Measurements from ENCODE around the gene PHF21A. TPM values are rescaled to one million over a fixed set of nuclear protein-coding genes. Genes with fewer than 3 reads are reported as not detected.
A peak's percentile ranks its signal among the peaks of the same experiment; 100 is the strongest.

The PHF21A gene
- total RNA-seq, 1 donor from 2014 or later = 71.1 TPM

DNA sequence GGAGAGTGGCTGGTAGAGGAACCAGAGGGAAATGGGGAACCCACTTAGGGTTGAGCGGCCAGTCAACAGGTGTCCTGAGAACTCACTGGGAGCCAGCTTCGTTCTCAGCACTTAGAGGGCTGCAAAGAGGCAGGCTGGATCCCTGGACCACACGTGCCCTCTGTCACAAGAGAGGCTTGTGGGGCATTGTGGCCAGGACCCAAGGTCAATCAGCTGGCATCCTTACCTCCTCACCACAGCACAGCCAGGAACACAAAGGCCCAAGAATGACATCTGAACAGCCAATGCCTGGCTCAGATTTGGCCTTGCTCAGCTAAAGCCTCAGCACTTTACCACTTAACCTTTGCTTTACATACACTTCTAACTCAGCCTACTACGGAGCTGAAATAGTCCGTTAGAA, 228.4 kb downstream of the PHF21A start:
- Mint-ChIP-seq H3K27ac (ENCODE audit: unreplicated experiment) (peak overlapping the region; percentile 79), H3K4me1 (ENCODE audit: low read depth, unreplicated experiment) (peaks cover 72% of the 10 kb centered on the region), H3K27me3 (ENCODE audit: unreplicated experiment) (peaks cover 25% of the 10 kb centered on the region), H3K4me3 (ENCODE audit: unreplicated experiment) (peak overlapping the region; percentile 58), H3K9me3 (ENCODE audit: unreplicated experiment) (peaks cover 10% of the 10 kb centered on the region), H3K36me3 (ENCODE audit: unreplicated experiment) (no peaks in the 10 kb centered on the region)
- TF ChIP-seq, protein P1, sequence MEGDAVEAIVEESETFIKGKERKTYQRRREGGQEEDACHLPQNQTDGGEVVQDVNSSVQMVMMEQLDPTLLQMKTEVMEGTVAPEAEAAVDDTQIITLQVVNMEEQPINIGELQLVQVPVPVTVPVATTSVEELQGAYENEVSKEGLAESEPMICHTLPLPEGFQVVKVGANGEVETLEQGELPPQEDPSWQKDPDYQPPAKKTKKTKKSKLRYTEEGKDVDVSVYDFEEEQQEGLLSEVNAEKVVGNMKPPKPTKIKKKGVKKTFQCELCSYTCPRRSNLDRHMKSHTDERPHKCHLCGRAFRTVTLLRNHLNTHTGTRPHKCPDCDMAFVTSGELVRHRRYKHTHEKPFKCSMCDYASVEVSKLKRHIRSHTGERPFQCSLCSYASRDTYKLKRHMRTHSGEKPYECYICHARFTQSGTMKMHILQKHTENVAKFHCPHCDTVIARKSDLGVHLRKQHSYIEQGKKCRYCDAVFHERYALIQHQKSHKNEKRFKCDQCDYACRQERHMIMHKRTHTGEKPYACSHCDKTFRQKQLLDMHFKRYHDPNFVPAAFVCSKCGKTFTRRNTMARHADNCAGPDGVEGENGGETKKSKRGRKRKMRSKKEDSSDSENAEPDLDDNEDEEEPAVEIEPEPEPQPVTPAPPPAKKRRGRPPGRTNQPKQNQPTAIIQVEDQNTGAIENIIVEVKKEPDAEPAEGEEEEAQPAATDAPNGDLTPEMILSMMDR (IDR thresholded peaks at IDR 0.05; ENCODE audit: partially characterized antibody, unreplicated experiment) = no peak
- DNase-seq = peak; percentile 13

DNA sequence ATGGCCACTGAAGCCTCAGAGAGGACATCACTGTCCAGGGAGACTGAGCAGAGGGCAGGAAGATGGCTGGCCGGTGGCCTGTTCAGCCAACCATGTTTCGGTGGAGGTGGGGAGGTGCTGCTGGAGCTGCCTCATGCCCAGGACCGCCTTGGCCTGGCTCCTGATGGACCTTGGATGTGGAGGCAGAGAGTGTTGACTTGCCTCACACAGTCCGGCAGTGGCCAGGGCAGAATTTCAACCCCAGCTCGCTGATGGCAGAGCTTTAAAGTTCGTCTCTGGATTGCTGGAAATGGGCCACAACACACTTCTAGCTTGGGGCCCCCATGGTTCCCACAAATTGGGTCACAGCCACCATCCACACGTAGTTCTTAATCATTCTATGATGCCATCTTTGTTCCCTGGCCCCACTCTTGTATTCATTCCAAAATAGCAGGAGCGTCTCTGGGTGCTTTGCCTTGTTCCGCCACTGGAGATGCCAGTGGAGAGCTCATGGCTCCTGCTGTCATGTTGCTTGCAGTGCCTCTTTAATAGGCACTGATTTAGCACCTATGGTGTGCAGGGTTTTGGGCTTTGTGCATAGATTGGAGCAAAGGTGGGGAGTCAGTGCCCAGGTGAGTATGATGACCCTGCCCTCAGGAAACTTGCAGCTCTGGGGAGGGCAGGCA, 230.2 kb downstream of the PHF21A start:
- Mint-ChIP-seq H3K27ac (ENCODE audit: unreplicated experiment) (no peak overlapping the region), H3K4me1 (ENCODE audit: low read depth, unreplicated experiment) (peaks cover 69% of the 10 kb centered on the region), H3K4me3 (ENCODE audit: unreplicated experiment) (peak overlapping the region; percentile 68), H3K9me3 (ENCODE audit: unreplicated experiment) (peaks cover 14% of the 10 kb centered on the region), H3K36me3 (ENCODE audit: unreplicated experiment) (no peaks in the 10 kb centered on the region), H3K27me3 (ENCODE audit: unreplicated experiment) (peaks cover 24% of the 10 kb centered on the region)
- peak; percentile 11 for DNase-seq
- TF ChIP-seq, protein P1 (IDR thresholded peaks at IDR 0.05; ENCODE audit: partially characterized antibody, unreplicated experiment) = no peak

DNA sequence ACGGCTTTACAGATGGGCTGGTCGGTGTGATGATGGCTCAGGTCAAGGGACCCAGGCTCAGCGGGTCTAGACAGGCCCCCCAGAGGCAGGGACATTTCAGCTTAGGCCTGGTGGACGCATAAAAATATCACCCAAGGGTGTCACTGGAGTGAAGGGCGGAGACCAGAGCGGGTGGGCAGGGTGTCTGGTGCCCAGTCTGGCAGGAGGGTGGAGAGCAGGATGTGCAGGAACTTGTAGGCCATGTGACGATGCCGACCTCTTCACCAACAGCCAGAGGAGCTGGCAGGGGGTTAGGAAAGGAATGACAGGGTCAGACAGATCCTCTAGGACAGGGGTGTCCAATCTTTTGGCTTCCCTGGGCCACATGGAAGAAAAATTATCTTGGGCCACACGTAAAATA, 231.3 kb downstream of the PHF21A start:
- H3K9me3 Mint-ChIP-seq (ENCODE audit: unreplicated experiment) = peaks cover 16% of the 10 kb centered on the region
- H3K4me1 Mint-ChIP-seq (ENCODE audit: low read depth, unreplicated experiment) = peaks cover 65% of the 10 kb centered on the region
- peaks cover 25% of the 10 kb centered on the region for H3K27me3 Mint-ChIP-seq (ENCODE audit: unreplicated experiment)
- H3K27ac Mint-ChIP-seq (ENCODE audit: unreplicated experiment) = no peak overlapping the region
- no peaks in the 10 kb centered on the region for H3K36me3 Mint-ChIP-seq (ENCODE audit: unreplicated experiment)
- TF ChIP-seq, protein P1 (IDR thresholded peaks at IDR 0.05; ENCODE audit: partially characterized antibody, unreplicated experiment) = no peak
- DNase-seq = peak; percentile 3
- H3K4me3 Mint-ChIP-seq (ENCODE audit: unreplicated experiment) = peak overlapping the region; percentile 30

DNA sequence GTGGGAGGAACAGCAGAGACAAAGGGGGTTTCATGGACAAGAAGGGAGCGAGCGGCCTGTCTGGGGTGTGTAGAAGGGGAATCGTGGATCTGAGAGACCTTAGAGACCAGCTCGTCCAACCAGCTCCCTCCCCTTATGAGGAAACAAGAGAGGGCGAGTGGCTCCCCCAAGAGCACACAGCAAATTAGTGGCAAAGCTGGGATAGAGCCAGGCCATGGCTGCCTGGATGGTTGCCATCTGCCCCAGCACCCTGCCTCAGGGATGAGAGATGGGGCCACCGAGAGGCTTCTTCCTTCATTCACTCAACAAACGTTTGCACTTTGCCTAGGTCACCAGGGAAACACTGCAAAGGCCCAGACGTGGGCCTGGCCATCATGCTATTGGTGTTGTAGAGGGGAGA, 231.7 kb downstream of the PHF21A start:
- H3K4me1 Mint-ChIP-seq (ENCODE audit: low read depth, unreplicated experiment) = peaks cover 62% of the 10 kb centered on the region
- H3K27ac Mint-ChIP-seq (ENCODE audit: unreplicated experiment) = no peak overlapping the region
- TF ChIP-seq, protein P1 (IDR thresholded peaks at IDR 0.05; ENCODE audit: partially characterized antibody, unreplicated experiment) = no peak
- peak overlapping the region; percentile 30 for H3K4me3 Mint-ChIP-seq (ENCODE audit: unreplicated experiment)
- peak; percentile 2 for DNase-seq
- peaks cover 18% of the 10 kb centered on the region for H3K9me3 Mint-ChIP-seq (ENCODE audit: unreplicated experiment)
- peaks cover 27% of the 10 kb centered on the region for H3K27me3 Mint-ChIP-seq (ENCODE audit: unreplicated experiment)
- H3K36me3 Mint-ChIP-seq (ENCODE audit: unreplicated experiment) = no peaks in the 10 kb centered on the region

DNA sequence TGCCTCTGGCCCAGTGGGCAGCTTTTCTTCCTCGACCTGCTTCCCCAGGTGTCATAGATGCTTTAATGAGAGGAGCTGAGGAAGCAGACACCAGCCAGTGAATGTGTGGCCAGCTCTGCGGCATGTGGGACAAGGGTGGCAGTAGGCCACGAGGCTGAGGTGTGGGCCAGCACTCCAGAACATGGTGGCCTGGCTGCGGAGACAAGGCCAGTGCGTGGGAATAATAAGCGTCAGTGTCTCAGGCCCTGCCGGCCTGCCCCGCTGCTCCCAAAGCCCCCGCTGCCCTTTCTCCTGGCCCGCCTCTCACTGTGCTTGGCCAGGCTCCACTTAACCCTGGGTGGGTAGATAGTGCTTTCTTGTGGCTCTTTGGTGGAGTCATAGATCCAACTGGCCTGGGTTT, 233.7 kb downstream of the PHF21A start:
- H3K27ac Mint-ChIP-seq (ENCODE audit: unreplicated experiment) = peak overlapping the region; percentile 93
- H3K9me3 Mint-ChIP-seq (ENCODE audit: unreplicated experiment) = peaks cover 24% of the 10 kb centered on the region
- no peak for DNase-seq
- peaks cover 26% of the 10 kb centered on the region for H3K27me3 Mint-ChIP-seq (ENCODE audit: unreplicated experiment)
- no peaks in the 10 kb centered on the region for H3K36me3 Mint-ChIP-seq (ENCODE audit: unreplicated experiment)
- H3K4me1 Mint-ChIP-seq (ENCODE audit: low read depth, unreplicated experiment) = peaks cover 47% of the 10 kb centered on the region
- TF ChIP-seq, protein P1 (IDR thresholded peaks at IDR 0.05; ENCODE audit: partially characterized antibody, unreplicated experiment) = no peak
- H3K4me3 Mint-ChIP-seq (ENCODE audit: unreplicated experiment) = peak overlapping the region; percentile 90

Measured in glutamatergic neuron (in vitro differentiated cells).